GM21723 (cell line): Measurements from ENCODE around the gene SERPINC1.
"Not testable (repeated sequence)": the region's sequence is repeated elsewhere in the genome, so short reads cannot be mapped to it uniquely, and the experiment has no call there.

Experiments used
- ATAC-seq: cut with Tn5 transposase; IDR thresholded peaks from one replicate; pipeline ENCODE4 v1.9.1; 2021; ENCODE audit warnings: mild to moderate bottlenecking, moderate library complexity; ENCODE audit not compliant: unreplicated experiment

SERPINC1 gene

DNA sequence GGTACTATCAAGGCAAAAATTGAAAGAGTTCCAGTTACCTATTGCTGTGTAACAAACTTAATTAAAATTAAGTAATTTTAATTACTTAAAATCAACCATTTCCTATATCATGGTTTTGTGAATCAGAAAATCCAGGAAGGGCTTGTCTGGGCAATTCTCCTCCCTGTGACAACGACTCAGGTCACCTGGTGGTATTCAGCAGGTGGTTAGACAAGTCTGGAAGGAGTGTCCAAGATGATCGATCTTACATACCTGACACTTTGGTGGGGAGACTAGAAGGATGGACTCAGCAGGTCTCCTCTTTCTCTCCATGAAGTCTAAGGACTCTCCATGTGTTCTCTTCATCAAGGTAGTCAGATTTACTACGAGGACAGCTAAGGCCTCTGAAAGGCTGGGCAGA, 22.9 kb downstream of the SERPINC1 start:
- ATAC-seq = no peak

DNA sequence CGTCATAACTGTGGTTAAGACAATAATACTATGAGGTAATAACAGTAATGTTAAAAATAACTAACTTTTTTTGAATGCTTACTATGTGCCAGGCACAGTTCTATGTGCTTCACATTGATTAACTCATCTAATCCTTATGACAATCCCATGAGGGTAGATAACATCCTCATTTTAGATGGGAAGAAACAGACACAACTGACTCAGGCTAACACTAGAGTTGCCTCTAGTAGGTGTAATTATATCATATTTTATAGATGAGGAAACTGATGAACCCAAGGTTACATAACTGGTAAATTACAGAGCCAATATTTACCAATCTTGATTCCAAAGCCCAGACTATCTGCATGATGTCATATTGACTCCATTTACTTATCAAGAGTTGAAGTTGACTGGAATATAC, 23.5 kb downstream of the SERPINC1 start:
- no peak for ATAC-seq

DNA sequence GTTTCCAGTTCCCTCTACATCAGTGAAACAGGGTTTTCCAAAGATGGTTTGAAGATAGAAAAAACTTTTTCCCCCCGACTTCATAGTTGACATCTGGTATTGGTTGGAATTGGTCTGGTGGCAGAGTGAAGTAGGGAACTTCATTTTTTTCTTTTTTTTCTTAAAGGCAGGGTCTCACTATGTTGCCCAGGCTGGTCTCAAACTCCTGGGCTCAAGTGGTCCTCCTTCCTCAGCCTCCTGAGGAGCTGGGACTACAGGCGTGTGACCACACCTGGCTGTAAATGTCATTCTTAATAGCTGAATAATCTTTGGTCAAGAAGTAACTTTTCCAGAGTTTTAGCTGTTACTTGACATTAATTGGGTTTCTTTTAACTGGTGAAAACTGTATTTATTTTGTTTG, 27.2 kb downstream of the SERPINC1 start:
- no peak for ATAC-seq

DNA sequence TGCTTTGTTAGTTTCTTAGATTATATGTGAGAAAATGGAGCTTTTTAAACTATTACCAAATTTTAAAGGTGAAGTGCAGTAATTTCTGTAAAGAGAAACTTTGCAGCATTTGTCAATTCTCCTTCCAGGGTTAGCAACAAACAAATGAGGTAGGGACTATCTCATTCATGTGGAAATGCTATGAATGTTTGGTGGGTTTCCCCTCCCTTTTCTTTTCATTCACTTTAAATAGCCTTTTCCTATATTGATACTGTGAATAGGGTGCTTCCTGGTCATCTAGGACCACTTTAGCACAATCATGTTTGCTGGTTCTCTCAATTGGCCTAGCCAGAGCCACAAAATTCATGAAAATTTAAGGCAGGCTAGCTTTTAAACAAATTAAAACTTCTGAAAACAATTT, 28.4 kb downstream of the SERPINC1 start:
- ATAC-seq = no peak

- no peak for ATAC-seq
Measured at GRCh38 chr1:173887627-173888026, 29.5 kb downstream of the SERPINC1 start.

GRCh38 chr1:173886746-173887611, 30.1 kb downstream of the SERPINC1 start:
- ATAC-seq = no peak

DNA sequence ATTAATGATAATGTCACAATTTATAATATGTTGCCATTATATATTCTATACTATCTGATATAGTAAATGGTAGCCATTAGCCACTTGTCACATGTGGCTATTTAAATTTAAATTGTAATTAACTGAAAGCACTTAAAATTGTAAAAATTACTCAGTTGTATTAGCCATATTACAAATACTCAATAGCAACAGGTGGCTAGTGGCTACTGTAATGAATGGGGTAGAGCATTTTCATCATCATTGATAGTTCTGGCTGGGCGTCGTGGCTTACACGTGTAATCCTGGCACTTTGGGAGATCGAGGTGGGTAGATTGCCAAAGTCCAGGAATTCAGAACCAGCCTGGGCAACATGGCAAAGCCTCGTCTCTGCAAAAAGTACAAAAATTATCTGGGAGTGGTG, 32.4 kb downstream of the SERPINC1 start:
- no peak for ATAC-seq

- not testable (repeated sequence) for ATAC-seq
Measured at GRCh38 chr1:173881117-173881516, 36.0 kb downstream of the SERPINC1 start.

DNA sequence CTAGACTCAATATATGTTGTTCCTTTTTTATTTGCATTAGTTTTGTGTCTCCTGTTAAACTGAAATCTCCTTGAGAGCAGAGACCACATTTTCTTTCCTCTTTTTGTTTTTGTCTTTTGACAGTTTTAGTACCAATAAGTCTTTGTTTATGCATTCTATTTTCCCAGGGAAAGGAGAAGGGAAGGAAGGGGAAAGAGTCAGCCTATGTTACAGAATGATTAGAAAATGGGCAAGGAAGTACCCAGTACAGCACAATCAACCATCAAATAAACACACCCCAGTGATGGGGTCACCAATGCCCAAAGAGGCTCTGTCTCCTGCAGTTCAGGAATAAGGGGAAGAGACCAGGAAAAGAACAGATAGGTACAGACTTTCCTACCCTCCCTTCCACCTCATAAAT, 38.9 kb downstream of the SERPINC1 start:
- no peak for ATAC-seq

GRCh38 chr1:173876732-173877131, 40.4 kb downstream of the SERPINC1 start:
- ATAC-seq = no peak

DNA sequence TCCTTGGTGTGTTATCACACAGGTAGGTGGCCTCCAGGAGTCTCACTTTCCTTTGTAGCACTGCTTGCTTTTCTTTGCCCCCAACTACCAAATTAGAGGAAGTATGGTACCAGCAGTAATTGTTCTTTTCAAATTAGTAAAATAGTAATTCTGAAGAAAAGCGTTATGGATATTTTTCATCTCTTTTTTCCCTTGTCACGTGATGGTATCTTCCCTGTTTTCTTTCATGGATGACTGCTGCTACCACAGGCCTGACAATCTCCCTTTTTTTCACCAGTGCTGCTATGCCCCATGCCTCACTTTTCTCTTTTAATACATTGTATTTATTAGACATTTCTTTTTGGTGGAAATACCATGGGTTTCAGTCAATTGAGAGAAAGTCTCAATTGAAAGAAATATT, 45.6 kb downstream of the SERPINC1 start:
- ATAC-seq = no peak

GRCh38 chr1:173871091-173871490, 46.0 kb downstream of the SERPINC1 start:
- no peak for ATAC-seq

GRCh38 chr1:173870252-173871075, 46.7 kb downstream of the SERPINC1 start:
- no peak for ATAC-seq

GRCh38 chr1:173869021-173869359, 48.1 kb downstream of the SERPINC1 start:
- ATAC-seq = no peak

GRCh38 chr1:173868266-173869020, 48.7 kb downstream of the SERPINC1 start, which contains the start of gene ZBTB37:
TSS of gene ZBTB37 (plus strand) at chr1:173868380. CDS start at chr1:173870226, 1,846 bp downstream.
- peak; percentile 61 for ATAC-seq

GRCh38 chr1:173867753-173868265, 49.3 kb downstream of the SERPINC1 start, which contains the start of gene GAS5:
TSS of gene GAS5 (minus strand) at chr1:173867989.
- peak; percentile 75 for ATAC-seq

GRCh38 chr1:173867141-173867752, 49.9 kb downstream of the SERPINC1 start:
- no peak for ATAC-seq

DNA sequence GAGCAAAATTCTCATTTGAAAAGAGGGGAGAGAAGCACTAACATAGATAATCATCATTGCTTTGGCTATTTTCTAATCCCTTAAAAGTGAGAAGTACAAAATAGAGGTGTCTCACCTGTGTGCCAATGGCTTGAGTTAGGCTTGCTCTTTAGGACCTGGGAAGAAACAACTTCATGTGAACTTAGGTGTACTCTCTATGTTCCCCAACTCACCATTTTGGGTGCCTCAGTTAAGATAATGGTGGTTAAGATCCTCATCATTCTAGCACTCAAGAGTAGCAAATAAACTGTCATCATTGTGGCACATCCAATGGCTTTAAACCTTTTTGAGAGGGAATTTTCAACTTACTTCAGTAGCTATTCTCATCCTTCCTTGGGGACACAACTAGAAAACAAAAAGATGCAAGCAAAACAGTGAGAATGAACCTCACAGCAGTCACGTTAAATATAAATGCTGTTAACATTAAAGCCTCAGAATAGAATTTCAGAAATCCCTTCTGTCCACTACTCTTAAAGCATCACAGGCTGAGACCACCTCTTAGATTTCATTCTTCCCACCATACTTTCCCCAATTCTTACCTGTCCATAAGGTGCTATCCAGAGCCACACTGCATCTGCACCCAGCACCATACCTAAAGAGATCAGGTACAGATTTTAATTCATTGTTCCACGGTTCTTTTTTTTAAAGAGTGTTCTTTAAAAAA, 50.6 kb downstream of the SERPINC1 start:
- no peak for ATAC-seq

GRCh38 chr1:173865468-173866164, 51.5 kb downstream of the SERPINC1 start:
- ATAC-seq = no peak
